A549 treated with AZD2906 at 1 μM for 4 hours (cell line): ENCODE data around the gene RPS6KB2. TPM values are rescaled to one million over a fixed set of nuclear protein-coding genes. Genes with fewer than 3 reads are reported as not detected.

ENCODE experiments used
- total RNA-seq: library from RNA; stranded (reverse); fragments of 200-300 nt; extraction: Qiagen RNA extraction; gene quantifications from 5 replicates; pipeline ENCODE4 v1.2.3, GENCODE V29; 2022

The RPS6KB2 gene
- total RNA-seq, result 41.7 to 51.2 TPM (median 49.8 TPM) in 5 replicates

GRCh38 chr11:67428052-67429001 lies at the start of gene RPS6KB2:
Gene RPS6KB2 (plus strand): TSS chr11:67428494. CDS start chr11:67428546, 52 bp downstream.

GRCh38 chr11:67391304-67392182 lies 36.8 kb upstream of the RPS6KB2 start, which contains the start of gene RAD9A:
Gene RAD9A (plus strand): TSS chr11:67391986. CDS start chr11:67392045, 59 bp downstream.

GRCh38 chr11:67401495-67402191 lies 26.7 kb upstream of the RPS6KB2 start, which contains the start of gene PPP1CA:
Gene PPP1CA (minus strand): TSS chr11:67401858. CDS start chr11:67401782, 76 bp downstream.

GRCh38 chr11:67415501-67416304 lies 12.6 kb upstream of the RPS6KB2 start, which contains the start of gene CARNS1:
Gene CARNS1 (plus strand): TSS chr11:67415678. CDS start chr11:67416200, 522 bp downstream.

GRCh38 chr11:67437082-67437808 lies 9.0 kb downstream of the RPS6KB2 start, which contains the start of gene PTPRCAP:
Gene PTPRCAP (minus strand): TSS chr11:67437682. CDS start chr11:67437619, 63 bp downstream.

GRCh38 chr11:67452141-67452952 lies 24.1 kb downstream of the RPS6KB2 start, which contains the start of gene GPR152:
Gene GPR152 (minus strand): TSS chr11:67452729. CDS start chr11:67452724, 5 bp downstream.

GRCh38 chr11:67455054-67455453 lies 26.8 kb downstream of the RPS6KB2 start, which contains the start of gene CABP4:
Gene CABP4 (plus strand): TSS chr11:67455354. CDS start chr11:67455424, 70 bp downstream.

GRCh38 chr11:67468759-67469507 lies 40.6 kb downstream of the RPS6KB2 start, which contains the start of gene TMEM134:
Gene TMEM134 (minus strand): TSS chr11:67469251. CDS start chr11:67469192, 59 bp downstream.

GRCh38 chr11:67482827-67483798 lies 54.8 kb downstream of the RPS6KB2 start, which contains the start of gene AIP:
Gene AIP (plus strand): TSS chr11:67483026. CDS start chr11:67483159, 133 bp downstream.

Other genes starting within 250 kb of the RPS6KB2 start
- gene GRK2, start 162.0 kb upstream of the RPS6KB2 start, total RNA-seq, result 26.1 to 38.8 TPM (median 34.1 TPM) in 5 replicates
- 17.2 to 26.9 TPM (median 24.5 TPM) in 5 replicates for gene ANKRD13D, start 139.2 kb upstream of the RPS6KB2 start, total RNA-seq
- 15.1 to 24.6 TPM (median 22.9 TPM) in 5 replicates for gene SSH3, start 125.0 kb upstream of the RPS6KB2 start, total RNA-seq
- gene POLD4, start 74.9 kb upstream of the RPS6KB2 start, total RNA-seq, result 182 to 236 TPM (median 217 TPM) in 5 replicates
- gene CLCF1, start 54.9 kb upstream of the RPS6KB2 start, total RNA-seq, result 31.3 to 37.6 TPM (median 34.8 TPM) in 5 replicates
- gene RAD9A, start 36.5 kb upstream of the RPS6KB2 start, total RNA-seq, result 20.0 to 29.1 TPM (median 28.0 TPM) in 5 replicates
- 277 to 291 TPM (median 280 TPM) in 5 replicates for gene PPP1CA, start 26.6 kb upstream of the RPS6KB2 start, total RNA-seq
- gene TBC1D10C, start 24.4 kb upstream of the RPS6KB2 start, total RNA-seq, result 0.07 to 0.17 TPM (median 0.10 TPM) in 4 of 5 replicates, not detected in the other
- 0.12 to 0.21 TPM (median 0.13 TPM) in 5 replicates for gene CARNS1, start 12.8 kb upstream of the RPS6KB2 start, total RNA-seq
- gene PTPRCAP, start 9.2 kb downstream of the RPS6KB2 start, total RNA-seq, result 0.23 to 0.34 TPM (median 0.28 TPM) in 5 replicates
- gene CORO1B, start 15.0 kb downstream of the RPS6KB2 start, total RNA-seq, result 56.1 to 66.9 TPM (median 61.3 TPM) in 5 replicates
- gene GPR152, start 24.2 kb downstream of the RPS6KB2 start, total RNA-seq, result 0.03 to 0.08 TPM in 2 of 5 replicates, not detected in the others
- gene CABP4, start 26.9 kb downstream of the RPS6KB2 start, total RNA-seq, result not detected in 5 replicates
- 53.4 to 68.0 TPM (median 64.3 TPM) in 5 replicates for gene TMEM134, start 40.8 kb downstream of the RPS6KB2 start, total RNA-seq
- 42.0 to 49.2 TPM (median 45.5 TPM) in 5 replicates for gene AIP, start 54.5 kb downstream of the RPS6KB2 start, total RNA-seq
- gene PITPNM1, start 76.9 kb downstream of the RPS6KB2 start, total RNA-seq, result 28.9 to 42.9 TPM (median 37.8 TPM) in 5 replicates
- 58.0 to 88.8 TPM (median 86.2 TPM) in 5 replicates for gene CDK2AP2, start 79.7 kb downstream of the RPS6KB2 start, total RNA-seq
- gene CABP2, start 95.0 kb downstream of the RPS6KB2 start, total RNA-seq, result not detected in 5 replicates
- 1,419 to 1,819 TPM (median 1,677 TPM) in 5 replicates for gene GSTP1, start 155.3 kb downstream of the RPS6KB2 start, total RNA-seq
- 135 to 153 TPM (median 148 TPM) in 5 replicates for gene NDUFV1, start 178.4 kb downstream of the RPS6KB2 start, total RNA-seq
- gene NUDT8, start 201.4 kb downstream of the RPS6KB2 start, total RNA-seq, result 7.3 to 15.3 TPM (median 14.6 TPM) in 5 replicates
- gene TBX10, start 211.3 kb downstream of the RPS6KB2 start, total RNA-seq, result not detected in 5 replicates
- gene ACY3, start 222.2 kb downstream of the RPS6KB2 start, total RNA-seq, result 0.93 to 1.6 TPM (median 1.4 TPM) in 5 replicates
- not detected in 5 replicates for gene ALDH3B2, start 246.1 kb downstream of the RPS6KB2 start, total RNA-seq